Endothelial cell of umbilical vein (primary cell): ENCODE results near the gene PLCH1. TPM values are rescaled to one million over a fixed set of nuclear protein-coding genes. Genes with fewer than 3 reads are reported as not detected.

Source experiments
- BruUV-seq: library from RNA; stranded (reverse); fragments of 400-500 nt; replicated peaks from 2 replicates; lab custom pipeline; 2021; lab: Mats Ljungman, UMichigan
- CTCF ChIA-PET: fragments of 300-600, 350-600 bp; sonication (Branson Sonifier 250); formaldehyde crosslinking; loops from one replicate; lab custom pipeline; 2021; ENCODE audit warnings: antibody characterized with exemption, inconsistent platforms; lab: Charles Lee
- POLR2A ChIA-PET: fragments of 300-600, 350-600 bp; sonication (Branson Sonifier 250); formaldehyde crosslinking; loops from one replicate; lab custom pipeline; 2021; ENCODE audit warnings: antibody characterized with exemption, inconsistent platforms; lab: Charles Lee
- DNase-seq: peaks from one replicate; pipeline ENCODE4 v3.0.0-alpha.2; 2011; ENCODE audit warnings: low read depth, low spot score
- FAIRE-seq: peaks from 2 replicates; lab custom pipeline; 2011; peaks lifted over from hg19 to GRCh38; lab: Jason Lieb, UNC
- H2AFZ ChIP-seq: 2 replicates; pipeline ENCODE4 v1.6.0; 2012; ENCODE audit warnings: low read depth, low read length, control low read depth, inconsistent platforms
- H3K27ac ChIP-seq: 2 replicates; pipeline ENCODE4 v1.5.1; 2011; ENCODE audit warnings: low read depth, mild to moderate bottlenecking, control low read depth, low read length, moderate library complexity; ENCODE audit not compliant: insufficient read depth
- H3K27me3 ChIP-seq, 2 experiments: 2 replicates each; pipeline versions ENCODE4 v1.6.0 to v1.6.1; 2011; ENCODE audit warnings: low read length in 2 of 2, mixed read lengths in 1 of 2; ENCODE audit not compliant: control insufficient read depth in 2 of 2, insufficient read depth in 2 of 2
- H3K36me3 ChIP-seq, 2 experiments: 2 replicates in 1 of 2; 3 replicates in 1 of 2; pipeline ENCODE4 v1.5.1; 2011; ENCODE audit warnings: low read length in 2 of 2, mild to moderate bottlenecking in 1 of 2, moderate library complexity in 1 of 2; ENCODE audit not compliant: control insufficient read depth in 2 of 2, insufficient read depth in 2 of 2; ENCODE audit errors: extremely low read depth in 1 of 2
- H3K4me1 ChIP-seq: 3 replicates; pipeline ENCODE4 v1.5.1; 2011; ENCODE audit warnings: mild to moderate bottlenecking, low read length; ENCODE audit not compliant: control insufficient read depth, insufficient read depth; ENCODE audit errors: extremely low read depth
- H3K4me2 ChIP-seq: 2 replicates; pipeline ENCODE4 v1.6.1; 2011; ENCODE audit warnings: low read length, control low read depth, mixed read lengths; ENCODE audit not compliant: insufficient read depth
- H3K4me3 ChIP-seq, 3 experiments: fragments of 200-600 bp in 1 of 3; sonication (generic), shearing (Covaris generic) in 1 of 3; replicated peaks in 1 of 3; 2 replicates each; pipeline ENCODE4 v1.5.1; 2011 to 2016; ENCODE audit warnings: control low read depth in 3 of 3, low read length in 3 of 3, mild to moderate bottlenecking in 2 of 3, inconsistent platforms in 1 of 3, low read depth in 1 of 3, moderate library complexity in 1 of 3; ENCODE audit not compliant: insufficient read depth in 1 of 3
- H3K79me2 ChIP-seq: 2 replicates; pipeline ENCODE4 v1.6.0; 2012; ENCODE audit warnings: low read length, inconsistent platforms; ENCODE audit not compliant: control insufficient read depth, insufficient read depth
- H3K9ac ChIP-seq: replicated peaks from 2 replicates; pipeline ENCODE3; 2011; ENCODE audit warnings: low read length, control low read depth; ENCODE audit not compliant: insufficient read depth; ENCODE audit errors: extremely low read depth
- H3K9me1 ChIP-seq: replicated peaks from 3 replicates; pipeline ENCODE4 v1.6.0; 2011; ENCODE audit warnings: mild to moderate bottlenecking, low read length; ENCODE audit not compliant: control insufficient read depth, insufficient read depth; ENCODE audit errors: extremely low read depth
- H3K9me3 ChIP-seq: replicated peaks from 2 replicates; pipeline ENCODE4 v1.5.1; 2012; ENCODE audit warnings: low read length, inconsistent platforms; ENCODE audit not compliant: control insufficient read depth, insufficient read depth
- H4K20me1 ChIP-seq: replicated peaks from 2 replicates; pipeline ENCODE3; 2011; ENCODE audit warnings: mild to moderate bottlenecking, low read length; ENCODE audit not compliant: control insufficient read depth, insufficient read depth; ENCODE audit errors: extremely low read depth
- EZH2 ChIP-seq: IDR thresholded peaks from 2 replicates; pipeline ENCODE4 v1.6.1; 2012; ENCODE audit warnings: borderline replicate concordance, low read depth, mild to moderate bottlenecking, moderate library complexity, low read length, inconsistent platforms; ENCODE audit not compliant: severe bottlenecking
- FOS ChIP-seq: IDR thresholded peaks from 2 replicates; pipeline ENCODE4 v1.6.1; 2011; ENCODE audit warnings: mild to moderate bottlenecking, low read length, moderate library complexity, borderline replicate concordance; ENCODE audit not compliant: insufficient read depth
- GATA2 ChIP-seq: IDR thresholded peaks from 2 replicates; pipeline ENCODE4 v1.7.0; 2011; ENCODE audit warnings: low read depth, mild to moderate bottlenecking, moderate library complexity, mixed read lengths, low read length; ENCODE audit not compliant: insufficient read length, insufficient read depth
- JUN ChIP-seq: IDR thresholded peaks from 2 replicates; pipeline ENCODE4 v1.6.1; 2011; ENCODE audit warnings: borderline replicate concordance, low read depth; ENCODE audit not compliant: insufficient read length, insufficient read depth
- MYC ChIP-seq: IDR thresholded peaks from one replicate; pipeline ENCODE4 v1.6.1; 2011; ENCODE audit warnings: mild to moderate bottlenecking, low read depth, low read length
- POLR2A ChIP-seq: IDR thresholded peaks from 2 replicates; pipeline ENCODE4 v1.6.1; 2012; ENCODE audit warnings: low read depth, mild to moderate bottlenecking, control low read depth, low read length
- POLR2AphosphoS5 ChIP-seq: IDR thresholded peaks from 2 replicates; pipeline ENCODE4 v1.6.1; 2012; ENCODE audit warnings: low read depth, mild to moderate bottlenecking, control low read depth, low read length, moderate library complexity; ENCODE audit not compliant: insufficient read depth
- dilution Hi-C: fragments of 300-500 bp; cut with MboI; formaldehyde crosslinking; loops from one replicate; pipeline ENCODE4 v1.15.0; 2019; ENCODE audit warnings: low sequenced_read_pairs; ENCODE audit not compliant: extremely low pct_ligation_motif_present
- intact Hi-C: fragments of 100-400 bp; cut with micrococcal nuclease; formaldehyde crosslinking; loops from one replicate; pipeline ENCODE4 v1.10.0; 2022
- polyA plus RNA-seq, 4 experiments: library from polyadenylated mRNA; depleted of rRNA in 3 of 4; stranded (reverse) in 3 of 4; unstranded in 1 of 4; fragments of >200 nt; gene quantifications; 2 replicates each; pipeline versions ENCODE4 v1.2.1 to v1.2.3, GENCODE V29; 2011 to 2012; ENCODE audit warnings: missing spikeins in 1 of 4
- total RNA-seq: library from RNA; stranded (reverse); gene quantifications from 2 replicates; pipeline ENCODE4 v1.2.3, GENCODE V29; 2021
- TF ChIP-seq, protein P1 (sequence below), 2 donors: IDR thresholded peaks; 1 replicate in 1 of 2; 2 replicates in 1 of 2; pipeline ENCODE4 v1.5.1; 2011; ENCODE audit warnings: low read length in 2 of 2, mild to moderate bottlenecking in 2 of 2, moderate library complexity in 2 of 2, control low read depth in 1 of 2, inconsistent platforms in 1 of 2, low read depth in 1 of 2; ENCODE audit not compliant: insufficient read depth in 1 of 2; ENCODE audit errors: extremely low read depth in 1 of 2
- TF ChIP-seq, protein P2 (sequence below): IDR thresholded peaks from 2 replicates; pipeline ENCODE4 v1.6.1; 2011; ENCODE audit not compliant: insufficient read depth, insufficient read length

PLCH1 gene
- total and polyA plus RNA-seq, 2 donors (not counting 3 experiments of a cell fraction or from before 2014, with no cell fraction given), result 0.03 TPM; not detected in 1

DNA sequence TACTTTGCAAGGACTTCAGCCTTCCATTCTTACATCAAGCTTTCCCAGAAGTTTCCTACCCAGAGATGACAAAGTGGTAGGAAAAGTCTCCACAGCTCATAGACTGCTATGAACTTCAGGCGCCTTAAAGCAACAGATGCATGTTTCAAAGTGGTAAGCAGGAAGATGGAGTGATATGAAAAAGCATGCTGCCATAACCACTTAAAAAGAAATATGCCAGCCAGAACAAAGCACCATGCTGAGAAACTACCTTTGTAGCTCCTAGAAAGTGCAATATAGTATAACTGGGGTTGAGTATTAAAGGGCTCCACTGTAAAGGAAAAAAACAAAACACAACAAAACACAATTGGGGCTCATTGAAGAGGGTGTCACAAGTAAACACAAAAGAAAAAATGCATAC is 259.0 kb downstream of the PLCH1 start:
- intact Hi-C loops, result no loop called here
- H4K20me1 ChIP-seq, result no peaks in the 10 kb centered on the region
- dilution Hi-C loops, result no loop called here
- ChIA-PET CTCF (no interaction called here), POLR2A (no interaction called here)
- DNase-seq (no peak), FAIRE-seq (no peak)
- no peaks in the 10 kb centered on the region for H3K4me1 ChIP-seq
- no TSS peak for BruUV-seq
- no peak overlapping the region for H2AFZ ChIP-seq
- H3K4me3 ChIP-seq, result no peak overlapping the region
- H3K9me3 ChIP-seq, result no peaks in the 10 kb centered on the region
- H3K4me2 ChIP-seq, result no peak overlapping the region
- H3K27ac ChIP-seq, result no peak overlapping the region
- no peaks in the 10 kb centered on the region for H3K27me3 ChIP-seq
- no peak for TF ChIP-seq MYC
- H3K79me2 ChIP-seq, result no peaks in the 10 kb centered on the region
- H3K36me3 ChIP-seq, result no peaks in the 10 kb centered on the region
- no peak overlapping the region for H3K9ac ChIP-seq
- H3K9me1 ChIP-seq, result no peaks in the 10 kb centered on the region

DNA sequence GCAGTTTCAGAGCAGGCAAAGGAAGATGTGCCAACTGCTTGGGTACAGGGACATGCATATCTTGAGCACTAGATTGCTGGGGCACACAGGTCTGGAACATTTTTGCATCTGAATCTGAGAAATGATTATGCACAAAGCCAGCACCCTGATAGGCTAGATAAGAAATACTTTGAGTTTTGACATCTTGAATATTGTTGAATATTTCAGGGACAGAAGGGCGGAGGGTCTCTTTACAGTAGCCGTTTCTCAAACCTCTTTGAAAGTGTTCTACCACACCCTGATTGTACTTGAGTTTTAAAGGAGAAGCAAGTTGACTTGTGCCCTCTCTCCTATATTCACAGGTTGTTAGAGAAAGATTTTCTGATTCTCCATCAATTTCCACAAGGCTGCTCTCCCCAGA is 263.3 kb downstream of the PLCH1 start:
- no peaks in the 10 kb centered on the region for H3K4me1 ChIP-seq
- dilution Hi-C loops (no loop called here), intact Hi-C loops (no loop called here)
- no peaks in the 10 kb centered on the region for H3K36me3 ChIP-seq
- no peaks in the 10 kb centered on the region for H3K9me3 ChIP-seq
- no peak for DNase-seq
- no peak overlapping the region for H3K4me3 ChIP-seq
- no peak for FAIRE-seq
- H3K4me2 ChIP-seq, result no peak overlapping the region
- no peaks in the 10 kb centered on the region for H3K9me1 ChIP-seq
- H3K79me2 ChIP-seq, result no peaks in the 10 kb centered on the region
- BruUV-seq, result no TSS peak
- POLR2A ChIA-PET, result no interaction called here
- H2AFZ ChIP-seq, result no peak overlapping the region
- no peaks in the 10 kb centered on the region for H4K20me1 ChIP-seq
- H3K27me3 ChIP-seq, result no peaks in the 10 kb centered on the region
- no peak overlapping the region for H3K27ac ChIP-seq
- no peak overlapping the region for H3K9ac ChIP-seq
- CTCF ChIA-PET, result no interaction called here
- TF ChIP-seq POLR2AphosphoS5 (no peak), MYC (no peak), JUN (no peak), EZH2 (no peak), GATA2 (no peak), FOS (no peak), POLR2A (no peak)
- TF ChIP-seq, protein P1, sequence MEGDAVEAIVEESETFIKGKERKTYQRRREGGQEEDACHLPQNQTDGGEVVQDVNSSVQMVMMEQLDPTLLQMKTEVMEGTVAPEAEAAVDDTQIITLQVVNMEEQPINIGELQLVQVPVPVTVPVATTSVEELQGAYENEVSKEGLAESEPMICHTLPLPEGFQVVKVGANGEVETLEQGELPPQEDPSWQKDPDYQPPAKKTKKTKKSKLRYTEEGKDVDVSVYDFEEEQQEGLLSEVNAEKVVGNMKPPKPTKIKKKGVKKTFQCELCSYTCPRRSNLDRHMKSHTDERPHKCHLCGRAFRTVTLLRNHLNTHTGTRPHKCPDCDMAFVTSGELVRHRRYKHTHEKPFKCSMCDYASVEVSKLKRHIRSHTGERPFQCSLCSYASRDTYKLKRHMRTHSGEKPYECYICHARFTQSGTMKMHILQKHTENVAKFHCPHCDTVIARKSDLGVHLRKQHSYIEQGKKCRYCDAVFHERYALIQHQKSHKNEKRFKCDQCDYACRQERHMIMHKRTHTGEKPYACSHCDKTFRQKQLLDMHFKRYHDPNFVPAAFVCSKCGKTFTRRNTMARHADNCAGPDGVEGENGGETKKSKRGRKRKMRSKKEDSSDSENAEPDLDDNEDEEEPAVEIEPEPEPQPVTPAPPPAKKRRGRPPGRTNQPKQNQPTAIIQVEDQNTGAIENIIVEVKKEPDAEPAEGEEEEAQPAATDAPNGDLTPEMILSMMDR (IDR thresholded peaks at IDR 0.05; ENCODE audit: extremely low read depth in 1 of 2, insufficient read depth in 1 of 2, low read depth in 1 of 2, low read length in 2 of 2), result no peak
- TF ChIP-seq, protein P2, sequence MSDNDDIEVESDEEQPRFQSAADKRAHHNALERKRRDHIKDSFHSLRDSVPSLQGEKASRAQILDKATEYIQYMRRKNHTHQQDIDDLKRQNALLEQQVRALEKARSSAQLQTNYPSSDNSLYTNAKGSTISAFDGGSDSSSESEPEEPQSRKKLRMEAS, result no peak
